ENCODE results near the gene CYP19A1.
"Not testable (repeated sequence)": the region's sequence is repeated elsewhere in the genome, so short reads cannot be mapped to it uniquely, and the experiment has no call there.

DNA sequence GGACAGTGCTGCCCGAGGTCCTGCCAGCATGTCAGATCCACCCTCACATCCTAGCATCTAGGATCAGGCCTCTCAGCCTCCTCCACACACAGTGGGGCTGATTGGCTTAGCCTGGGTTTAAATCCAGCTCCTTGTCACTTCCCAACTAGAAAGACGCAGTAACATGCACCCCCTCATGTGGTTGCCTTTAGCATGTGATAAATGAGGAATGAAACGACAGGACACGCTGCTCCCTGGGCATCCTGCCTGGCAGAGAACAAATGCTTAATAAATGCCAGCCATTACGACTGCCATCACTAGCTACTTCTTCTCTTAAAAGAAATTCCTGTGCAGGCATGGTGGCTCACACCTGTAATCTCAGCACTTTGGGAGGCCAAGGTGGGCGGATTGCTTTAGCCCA lies 149.6 kb downstream of the CYP19A1 start:
- TF ChIP-seq, protein P1, sequence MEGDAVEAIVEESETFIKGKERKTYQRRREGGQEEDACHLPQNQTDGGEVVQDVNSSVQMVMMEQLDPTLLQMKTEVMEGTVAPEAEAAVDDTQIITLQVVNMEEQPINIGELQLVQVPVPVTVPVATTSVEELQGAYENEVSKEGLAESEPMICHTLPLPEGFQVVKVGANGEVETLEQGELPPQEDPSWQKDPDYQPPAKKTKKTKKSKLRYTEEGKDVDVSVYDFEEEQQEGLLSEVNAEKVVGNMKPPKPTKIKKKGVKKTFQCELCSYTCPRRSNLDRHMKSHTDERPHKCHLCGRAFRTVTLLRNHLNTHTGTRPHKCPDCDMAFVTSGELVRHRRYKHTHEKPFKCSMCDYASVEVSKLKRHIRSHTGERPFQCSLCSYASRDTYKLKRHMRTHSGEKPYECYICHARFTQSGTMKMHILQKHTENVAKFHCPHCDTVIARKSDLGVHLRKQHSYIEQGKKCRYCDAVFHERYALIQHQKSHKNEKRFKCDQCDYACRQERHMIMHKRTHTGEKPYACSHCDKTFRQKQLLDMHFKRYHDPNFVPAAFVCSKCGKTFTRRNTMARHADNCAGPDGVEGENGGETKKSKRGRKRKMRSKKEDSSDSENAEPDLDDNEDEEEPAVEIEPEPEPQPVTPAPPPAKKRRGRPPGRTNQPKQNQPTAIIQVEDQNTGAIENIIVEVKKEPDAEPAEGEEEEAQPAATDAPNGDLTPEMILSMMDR (conservative IDR thresholded peaks at IDR 0.05) = not testable (repeated sequence)
- not testable (repeated sequence) for TF ChIP-seq EZH2 (IDR thresholded peaks at IDR 0.05; ENCODE audit: low read depth)

Measured in PC-9 (cell line).